GM03348 (cell line): ENCODE results near the gene PTPN7.
A peak's percentile ranks its signal among the peaks of the same experiment; 100 is the strongest.
"Not testable (repeated sequence)": the region's sequence is repeated elsewhere in the genome, so short reads cannot be mapped to it uniquely, and the experiment has no call there.

ENCODE experiments used
- DNase-seq: peaks from one replicate; pipeline ENCODE4 v3.0.0; 2012; ENCODE audit warnings: low spot score

The PTPN7 gene

DNA sequence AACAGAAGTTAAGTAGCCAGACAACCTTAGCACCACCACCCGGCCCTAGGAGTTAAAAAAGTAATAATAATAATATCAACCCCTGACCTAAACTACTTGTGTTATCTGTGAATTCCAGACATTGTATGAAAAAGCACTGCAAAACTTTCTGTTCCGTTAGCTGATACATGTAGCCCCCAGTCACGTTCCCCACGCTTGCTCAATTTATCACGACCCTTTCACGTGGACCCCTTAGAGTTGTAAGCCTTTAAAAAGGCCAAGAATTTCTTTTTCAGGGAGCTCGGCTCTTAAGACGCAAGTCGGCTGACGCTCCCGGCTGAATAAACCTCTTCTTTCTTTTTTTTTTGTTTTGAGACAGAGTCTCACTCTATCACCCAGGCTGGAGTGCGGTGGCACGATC lies 6.7 kb upstream of the PTPN7 start:
- not testable (repeated sequence) for DNase-seq

DNA sequence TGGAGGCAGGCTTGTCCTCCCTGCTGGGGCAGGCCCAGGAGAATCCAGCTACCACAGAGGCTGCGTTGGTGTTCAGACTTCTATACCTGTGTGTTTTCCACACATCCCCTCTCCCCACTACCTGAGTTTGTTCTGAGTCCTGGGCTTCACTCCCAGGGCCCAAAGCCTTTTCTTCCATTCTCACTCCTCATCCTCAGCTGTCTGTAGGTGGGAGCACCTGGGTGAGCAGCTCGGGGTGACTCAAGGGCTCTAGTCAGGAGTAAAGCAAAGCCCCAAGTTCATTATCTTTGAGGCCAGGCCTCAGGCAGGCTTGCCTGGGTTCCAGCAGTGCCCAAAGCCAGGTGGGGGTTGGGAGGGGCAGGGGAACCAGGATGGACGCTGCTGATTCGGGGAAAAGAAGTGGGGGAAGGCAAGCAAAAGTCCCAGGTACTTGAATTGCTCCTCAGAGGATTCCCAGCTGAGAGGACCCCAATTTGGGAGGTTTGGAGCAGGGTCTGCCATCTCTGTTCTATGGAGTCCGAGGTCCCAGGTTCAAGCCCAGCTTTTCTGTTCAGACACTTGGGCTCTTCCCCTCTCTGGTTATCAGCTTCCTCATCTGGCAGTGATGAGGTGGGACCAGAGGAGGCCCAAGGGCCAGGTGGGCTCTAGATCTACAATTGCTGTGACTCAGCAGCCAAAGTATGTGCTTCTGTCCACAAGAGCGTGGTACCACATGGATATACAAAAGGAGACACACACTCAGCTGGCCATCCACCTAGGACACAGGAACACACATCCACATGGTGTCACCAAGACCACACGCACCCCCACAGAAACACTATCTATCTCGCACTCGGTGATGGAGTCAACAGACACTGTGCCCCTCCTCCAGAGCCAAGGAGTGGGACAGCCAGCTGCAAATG lies 5.8 kb upstream of the PTPN7 start:
- no peak for DNase-seq

DNA sequence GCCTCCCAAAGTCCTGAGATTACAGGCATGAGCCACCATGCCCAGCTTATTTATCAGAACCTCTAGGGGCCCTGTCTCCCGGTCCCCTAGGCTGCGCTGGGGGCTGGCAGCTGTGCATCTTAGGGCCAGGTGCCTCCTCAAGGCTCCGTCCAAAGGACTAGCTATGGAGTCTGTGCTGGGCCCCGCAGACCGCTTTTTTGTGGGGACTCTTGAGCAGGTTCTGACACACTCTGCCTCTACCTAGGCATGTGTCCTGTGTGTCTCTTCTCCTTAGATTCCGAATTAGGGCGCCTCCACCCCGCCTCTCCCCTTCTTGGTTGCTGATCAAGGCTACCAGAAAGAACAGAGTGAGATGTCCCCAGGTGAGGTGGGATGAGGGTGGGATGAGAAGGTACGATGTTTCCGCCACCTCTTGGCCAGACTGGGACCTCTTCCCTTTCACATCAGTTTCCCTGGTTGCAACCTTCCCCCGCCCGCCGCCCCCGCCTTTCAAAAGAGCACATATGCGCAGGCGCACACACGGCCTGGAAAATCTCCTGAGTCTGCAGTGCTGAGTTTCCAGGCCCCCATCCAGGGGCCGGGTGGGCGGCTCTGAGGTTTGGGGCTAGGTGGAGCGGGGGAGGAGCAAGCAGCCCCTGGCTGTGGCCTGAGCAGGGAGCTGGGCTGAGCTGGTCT lies 5.0 kb upstream of the PTPN7 start:
- no peak for DNase-seq

DNA sequence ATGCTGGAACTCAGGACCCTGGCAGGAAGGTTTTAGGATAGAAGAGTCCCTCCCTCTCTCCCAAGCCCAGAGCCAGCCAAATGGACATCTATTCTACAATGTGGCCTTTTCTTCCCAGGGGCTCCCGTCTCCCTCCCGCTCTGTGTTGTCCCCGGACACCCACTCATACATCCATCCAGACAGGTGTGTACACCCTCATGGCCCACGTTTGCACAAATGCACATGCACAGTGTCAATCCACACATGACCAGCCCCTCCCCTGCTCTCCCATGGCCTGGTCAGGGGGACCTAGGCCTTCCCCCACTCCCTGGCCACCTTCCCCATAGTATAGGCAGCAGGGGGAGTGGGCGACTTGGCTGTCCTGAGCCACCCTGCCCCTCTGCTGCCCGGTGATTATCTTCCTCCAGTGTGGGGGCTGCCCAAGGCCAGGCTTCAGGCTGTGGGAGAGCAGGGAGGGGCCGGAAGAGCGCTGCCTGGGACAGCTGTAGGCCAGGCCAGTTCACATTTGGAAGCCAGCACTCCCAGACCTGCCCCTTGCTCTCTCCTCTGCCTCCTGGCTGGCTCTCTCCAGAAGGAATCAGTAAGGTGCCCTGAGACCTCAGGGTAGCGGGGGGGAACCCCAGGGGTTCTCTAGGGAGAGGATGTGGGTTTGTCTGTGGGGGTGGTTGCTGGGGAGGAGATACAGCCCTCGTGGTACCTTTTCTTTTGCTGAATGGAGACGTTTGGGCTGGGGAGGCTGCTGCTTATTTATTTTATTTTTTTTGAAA lies 4.1 kb upstream of the PTPN7 start:
- DNase-seq: no peak

DNA sequence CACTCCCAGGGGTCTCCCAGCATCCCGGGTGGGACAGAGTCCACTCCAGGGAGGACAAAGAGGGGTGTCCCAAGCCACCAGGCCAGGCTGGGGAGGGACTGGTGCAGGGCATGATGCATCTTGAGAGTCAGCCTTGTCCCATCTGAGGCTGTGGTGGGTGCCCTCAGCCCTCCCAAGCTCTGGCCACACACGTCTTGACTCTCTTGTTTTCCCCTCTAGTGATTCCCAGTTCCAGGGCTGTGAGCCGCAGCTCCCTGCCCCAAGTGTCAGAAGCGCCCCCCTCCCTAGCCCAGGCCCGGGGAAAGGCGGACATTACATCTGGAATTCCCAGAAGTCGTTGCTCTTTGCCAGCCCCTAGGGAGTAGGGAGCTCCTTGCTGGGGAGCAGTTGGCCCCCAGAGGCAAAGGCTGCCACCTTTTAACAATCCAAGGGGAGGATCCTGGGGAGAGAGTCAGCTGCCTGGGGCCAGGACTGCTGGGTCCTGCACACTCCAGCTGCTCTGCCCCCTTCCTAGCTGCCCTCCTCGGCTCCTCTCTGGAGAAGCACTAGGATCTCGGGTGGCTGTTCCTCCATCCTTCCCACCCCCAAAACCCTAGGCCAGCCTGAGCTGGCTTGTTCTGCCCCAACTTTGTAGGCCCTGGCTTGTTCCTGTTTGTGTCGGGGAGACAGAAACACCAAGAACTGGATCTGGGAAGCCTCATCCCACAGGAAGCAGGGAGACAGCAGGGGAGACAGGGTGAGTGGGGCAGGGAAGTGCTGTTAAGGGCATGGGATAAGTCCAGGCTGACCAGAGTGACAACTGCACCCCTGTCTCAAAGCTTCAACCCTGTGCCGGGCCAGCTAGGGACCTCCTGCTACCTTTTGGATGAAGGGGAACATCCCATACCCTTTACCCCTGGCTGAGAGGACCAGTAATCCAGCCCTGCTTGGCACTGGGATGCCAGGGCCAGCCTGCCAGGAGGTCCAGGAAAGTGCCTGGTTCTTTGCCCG lies 3.2 kb upstream of the PTPN7 start:
- no peak for DNase-seq

DNA sequence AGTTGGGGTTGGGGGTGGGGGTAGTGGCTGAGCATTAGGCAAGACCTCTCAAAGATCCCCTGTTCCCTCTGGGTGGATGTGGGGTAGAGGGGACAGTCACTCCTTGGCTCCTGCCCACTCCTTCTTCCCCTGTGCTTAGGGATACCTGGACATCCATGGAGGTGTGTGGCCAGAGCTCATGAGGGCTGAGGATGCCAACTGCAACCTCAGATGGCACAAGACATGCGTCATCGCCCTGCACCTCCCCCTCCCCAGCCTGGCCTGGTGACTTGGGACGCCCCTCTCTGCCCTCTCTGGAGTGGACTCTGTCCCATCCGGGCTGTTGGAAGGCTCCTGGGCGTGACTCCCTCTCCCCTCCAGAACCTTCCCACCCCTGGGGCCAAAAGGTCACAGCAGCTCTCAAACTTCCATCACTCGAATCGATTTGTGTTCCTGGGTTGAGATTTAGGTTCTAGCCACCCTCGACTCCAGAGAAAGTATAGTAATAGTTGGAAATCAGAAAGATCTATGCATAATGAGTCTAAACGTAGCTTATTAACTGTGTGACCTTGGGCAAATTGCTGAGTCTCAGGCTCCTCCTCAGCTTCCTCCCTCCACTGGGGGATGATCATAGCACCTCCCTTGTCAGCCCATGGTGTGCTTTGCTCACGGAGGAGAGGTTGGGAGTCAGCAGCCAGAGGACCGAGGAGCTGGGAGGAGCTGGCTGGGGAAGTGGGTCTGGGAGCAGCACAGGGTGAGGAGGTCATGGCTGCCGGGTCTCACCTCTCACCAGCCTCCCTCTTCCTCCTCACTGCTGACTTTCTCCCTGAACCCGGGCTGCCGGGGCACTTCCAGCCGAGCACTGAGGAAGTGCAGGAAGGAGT lies 2.2 kb upstream of the PTPN7 start:
- DNase-seq: no peak

DNA sequence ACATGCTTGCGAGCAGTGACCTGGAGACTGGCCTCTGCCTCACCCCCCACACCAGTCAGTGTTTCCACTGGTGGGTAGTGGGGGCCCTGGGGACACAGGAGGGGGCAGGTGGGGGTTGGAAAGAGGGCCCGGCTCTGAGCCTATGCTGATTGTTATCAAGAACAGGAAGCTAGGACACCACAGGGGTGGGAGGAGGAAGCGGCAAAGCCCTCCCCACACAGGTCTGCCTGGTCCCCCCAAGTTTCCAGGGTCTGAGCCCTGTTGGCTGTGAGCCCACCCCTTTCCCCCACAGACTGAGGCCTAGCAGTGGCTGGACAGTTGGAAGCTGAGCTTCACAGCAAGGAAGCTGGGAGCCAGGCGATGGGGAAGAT lies 1.6 kb upstream of the PTPN7 start:
- DNase-seq: no peak

DNA sequence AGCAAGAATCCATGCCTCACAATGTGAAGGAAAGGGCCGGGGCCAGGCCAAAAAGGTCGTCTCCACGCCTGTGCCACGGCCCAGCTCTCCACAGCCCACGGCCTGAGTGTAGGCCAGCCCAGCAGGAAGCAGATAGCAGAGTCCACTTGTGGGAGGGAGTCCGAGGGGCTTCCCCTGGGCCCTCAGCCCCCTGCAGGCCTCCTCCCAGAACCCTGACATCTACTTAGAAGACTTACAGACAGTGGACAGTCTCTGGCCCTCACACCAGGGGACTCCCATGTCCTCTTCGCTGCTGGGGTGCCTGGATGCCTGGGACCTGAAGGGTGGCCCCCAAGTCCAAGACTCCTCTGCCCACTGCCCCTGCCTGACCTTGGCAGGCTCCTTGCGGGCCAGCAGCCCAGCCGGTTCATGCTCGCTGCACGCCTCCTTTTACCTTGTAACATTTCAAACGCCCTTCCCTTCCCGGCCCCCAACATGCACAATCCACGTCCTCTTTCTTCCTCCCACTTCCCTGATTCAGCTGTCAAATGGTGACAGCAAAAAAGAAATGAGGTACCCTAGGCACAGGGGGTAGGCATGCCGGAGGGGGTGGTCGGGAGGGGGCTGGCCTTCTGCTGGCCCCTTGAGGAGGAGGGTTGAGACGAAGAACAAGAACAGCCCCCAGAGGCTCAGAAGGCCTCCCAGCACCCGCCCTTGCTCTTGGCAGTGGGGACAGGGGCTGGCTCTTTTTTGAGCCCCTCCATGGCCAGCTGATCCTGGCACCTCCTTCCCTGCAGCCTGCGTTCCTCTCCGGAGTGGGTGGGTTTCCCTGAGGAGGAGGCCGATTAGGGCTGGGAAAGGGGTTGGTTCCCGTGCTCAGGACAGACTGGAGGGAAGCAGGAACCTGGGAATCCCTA lies 997 bp upstream of the PTPN7 start:
- DNase-seq: no peak

DNA sequence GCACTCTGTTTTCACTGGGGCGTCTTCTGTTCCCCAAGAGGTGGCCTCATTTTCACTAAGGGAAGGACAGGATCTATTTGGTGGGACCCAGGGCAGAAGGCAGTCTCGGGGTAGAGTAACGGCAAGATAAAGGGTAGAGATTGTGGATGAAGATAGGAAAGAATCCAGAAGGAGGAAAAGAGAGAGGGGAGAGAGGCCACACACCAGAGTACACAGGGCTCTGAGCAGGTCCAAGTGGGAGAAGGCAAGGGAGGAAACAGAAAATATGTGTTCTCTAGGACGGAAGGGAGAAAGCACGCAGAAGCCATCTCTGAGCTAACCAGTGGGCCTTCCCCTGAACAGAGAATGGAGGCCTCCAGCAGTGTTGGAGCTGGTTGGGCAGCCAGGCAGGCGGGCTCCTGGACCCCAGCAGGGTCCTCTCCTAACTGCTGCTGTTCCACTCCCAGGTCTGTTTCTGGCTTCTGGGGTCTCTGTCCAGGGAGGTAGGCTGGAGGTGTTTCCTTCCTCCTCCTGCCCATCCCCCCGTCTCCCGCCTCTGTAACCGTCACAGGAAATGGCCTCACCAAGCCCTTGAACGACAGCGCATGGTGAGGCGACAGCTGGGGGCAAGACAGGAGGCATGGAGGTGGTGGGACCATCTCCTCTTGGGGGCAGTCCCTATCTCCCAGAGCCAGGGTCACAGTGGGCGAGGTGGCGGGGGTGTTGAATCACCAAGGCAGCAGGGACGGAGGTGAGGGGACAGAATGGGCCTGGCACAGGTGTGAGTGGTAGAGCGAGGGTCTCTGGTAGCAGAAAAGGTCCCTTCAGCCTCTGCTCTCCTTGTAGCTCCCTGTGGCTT lies 649 bp downstream of the PTPN7 start:
- DNase-seq: no peak

DNA sequence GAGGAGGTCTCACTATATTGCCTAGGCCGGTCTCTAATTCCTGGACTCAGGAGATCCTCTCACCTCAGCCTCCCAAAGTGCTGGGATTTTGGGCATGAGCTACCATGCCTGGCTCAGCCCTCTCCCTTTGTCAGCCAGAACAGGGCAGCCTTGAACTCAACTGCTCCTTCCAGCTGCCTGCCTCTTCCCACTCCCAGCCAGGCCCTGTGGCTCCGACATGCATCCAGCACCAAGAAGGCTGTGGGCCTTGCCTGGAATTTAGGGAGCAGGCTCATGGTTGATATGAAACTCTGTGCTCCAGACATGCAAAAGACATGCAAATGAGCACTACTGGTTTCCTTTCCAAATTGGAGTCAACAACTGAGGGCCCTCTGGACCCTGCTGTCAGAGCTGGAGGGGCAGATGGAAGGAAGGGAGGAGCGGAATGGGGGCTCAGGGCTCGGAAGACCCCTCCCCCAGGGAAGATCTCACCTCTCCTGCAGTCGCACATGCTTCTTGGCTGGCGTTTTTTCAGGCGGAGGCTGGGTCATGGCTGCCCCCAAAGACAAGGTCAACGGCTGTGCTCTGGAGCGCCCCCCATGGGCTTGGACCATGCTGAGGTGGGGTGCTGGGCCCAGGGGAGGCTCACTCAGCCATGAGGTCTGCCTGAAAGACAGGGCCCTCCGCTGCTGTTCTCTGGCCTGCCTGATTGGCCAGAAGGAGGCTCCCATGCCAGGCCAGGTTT lies 1.4 kb downstream of the PTPN7 start:
- no peak for DNase-seq

DNA sequence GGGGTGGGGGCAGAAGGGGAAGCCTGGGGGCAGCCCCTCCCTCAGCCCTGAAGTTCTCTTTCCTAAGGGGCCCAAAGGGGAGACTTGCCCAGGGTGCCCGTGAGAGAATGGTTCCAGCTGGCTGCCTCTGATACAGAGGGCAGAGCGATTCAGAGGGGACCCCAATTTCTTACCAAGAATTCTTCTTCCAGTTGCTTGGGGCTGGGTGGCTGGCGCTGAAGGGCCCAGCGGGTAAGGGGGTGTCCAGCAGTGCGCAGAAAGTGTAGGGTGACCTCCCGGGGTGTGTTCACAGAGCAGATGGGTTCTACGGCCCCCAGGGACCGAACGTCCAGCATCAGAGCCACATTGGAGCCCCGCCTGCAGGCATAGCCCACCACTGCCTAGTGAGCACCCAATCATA lies 2.5 kb downstream of the PTPN7 start:
- no peak for DNase-seq

DNA sequence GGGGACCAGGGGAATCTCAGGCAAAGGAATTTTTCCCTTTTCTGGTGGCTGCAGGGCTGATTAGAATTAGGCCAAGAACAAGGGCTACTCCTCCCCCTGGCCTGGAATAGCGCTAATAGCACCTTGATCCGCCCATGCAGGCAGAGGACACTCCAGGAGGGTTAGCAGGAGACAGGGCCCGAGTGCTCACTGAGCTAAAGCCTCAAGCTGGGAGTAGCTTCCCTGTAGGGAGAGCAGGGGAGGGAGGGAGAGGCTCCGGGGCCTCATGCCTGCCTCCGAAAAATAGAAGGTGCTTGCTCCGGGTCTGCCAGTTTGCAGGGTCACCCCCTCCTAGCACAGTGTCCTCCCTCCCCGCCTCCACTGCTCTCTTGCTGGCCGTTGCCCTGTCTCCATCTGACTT lies 3.8 kb downstream of the PTPN7 start:
- DNase-seq: no peak

DNA sequence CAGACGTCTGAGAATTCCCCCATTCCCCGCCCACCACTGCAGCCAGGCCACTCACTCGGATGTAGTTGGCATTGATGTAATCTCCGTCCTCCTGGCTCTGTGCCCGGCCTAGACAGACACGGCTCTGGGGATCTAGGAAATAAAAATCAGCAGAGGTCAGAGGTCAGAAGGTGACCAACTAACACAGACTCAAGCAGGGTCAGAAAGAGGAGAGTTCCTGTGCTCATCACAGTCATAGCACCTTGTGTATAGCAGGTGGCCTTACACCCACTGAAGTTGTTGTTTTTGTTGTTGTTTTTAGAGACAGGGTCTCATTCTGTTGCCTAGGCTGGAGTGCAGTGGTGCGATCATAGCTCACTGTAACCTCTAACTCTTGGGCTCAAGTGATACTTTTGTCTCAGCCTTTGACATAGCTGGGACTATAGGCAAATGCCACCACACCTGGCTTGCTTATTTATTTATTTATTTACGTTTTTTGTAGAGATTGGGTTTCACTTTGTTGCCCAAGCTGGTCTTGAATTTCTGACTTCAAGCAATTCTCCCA lies 4.9 kb downstream of the PTPN7 start:
- no peak for DNase-seq

DNA sequence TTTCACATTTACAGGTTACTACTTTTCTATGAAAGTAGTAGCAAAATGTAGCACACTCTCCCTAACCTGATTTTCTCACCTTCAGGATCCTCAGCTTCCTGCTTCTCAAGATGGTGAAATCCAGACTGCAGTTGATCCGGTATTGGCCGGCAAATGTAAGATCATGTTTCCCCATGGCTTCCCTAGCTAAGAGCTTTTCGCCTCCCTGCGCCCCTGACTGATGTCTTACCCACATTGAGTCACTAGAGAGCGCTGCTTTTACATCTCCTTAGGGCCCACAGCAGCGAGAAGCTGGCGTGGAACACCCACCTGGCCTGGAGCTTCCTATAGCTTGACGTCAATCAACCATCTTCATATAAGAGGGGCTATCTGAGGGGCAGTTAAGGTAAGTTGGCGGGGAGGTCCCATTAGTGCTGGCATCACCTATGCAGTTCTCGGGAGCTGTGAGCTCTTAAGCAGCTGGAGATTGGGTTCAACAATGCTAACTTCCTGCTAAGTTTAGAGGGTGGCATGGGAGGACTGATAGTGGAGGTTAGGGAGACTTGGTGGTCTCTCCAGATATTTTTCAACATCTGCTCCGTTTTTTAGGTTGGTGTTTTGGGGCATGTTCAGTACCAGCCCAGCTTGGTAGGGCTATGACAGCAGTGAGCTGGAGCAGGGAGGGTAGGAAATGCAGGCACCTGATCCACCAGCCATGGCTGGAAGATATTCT lies 5.5 kb downstream of the PTPN7 start:
- peak; percentile 68 for DNase-seq

DNA sequence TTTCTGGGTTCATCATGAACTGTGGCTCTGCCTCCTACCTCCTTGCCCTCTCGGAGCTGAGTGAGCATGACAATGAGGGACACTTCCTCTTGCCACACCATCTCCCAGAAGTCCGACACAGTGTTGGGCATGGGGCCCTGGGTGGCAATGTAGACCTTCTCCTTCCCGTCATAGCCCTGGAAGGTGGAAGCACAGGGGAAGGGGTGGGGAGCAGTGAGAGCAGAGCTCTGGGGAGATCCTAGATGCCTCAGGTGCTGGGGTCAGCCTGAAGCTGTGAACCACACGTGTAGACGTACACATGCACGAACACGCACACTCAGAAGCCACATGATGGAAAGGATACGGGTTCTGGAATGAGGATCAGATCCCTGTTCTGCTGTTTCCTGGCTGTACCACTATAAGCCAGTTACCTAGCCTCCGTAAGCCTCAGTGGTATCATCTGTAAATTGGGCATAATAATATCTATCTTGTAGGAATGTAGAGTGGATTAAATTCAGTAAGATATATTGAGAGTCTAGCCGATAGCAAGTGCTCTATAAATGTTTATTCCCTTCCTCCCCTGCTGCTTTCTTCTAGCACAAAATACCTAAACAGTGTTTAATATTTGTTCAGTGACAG lies 6.1 kb downstream of the PTPN7 start:
- DNase-seq: no peak

DNA sequence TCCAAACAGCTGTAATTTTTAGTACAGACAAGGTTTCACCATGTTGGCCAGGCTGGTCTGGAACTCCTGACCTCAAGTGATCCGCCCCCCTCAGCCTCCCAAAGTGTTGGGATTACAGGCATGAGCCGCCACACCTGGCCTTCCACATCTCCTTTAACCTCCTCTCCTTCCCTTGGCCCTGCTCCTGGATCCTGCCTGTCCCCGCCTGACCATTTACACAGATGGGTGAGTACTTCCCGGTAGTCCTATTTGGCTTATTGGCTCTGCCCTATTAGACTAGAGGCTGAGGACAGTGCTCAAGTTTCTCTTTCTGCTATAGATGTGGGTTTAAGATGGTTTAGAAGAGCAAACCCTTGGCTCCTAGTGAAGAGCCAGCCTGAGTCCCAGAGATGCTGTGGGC lies 7.1 kb downstream of the PTPN7 start:
- DNase-seq: no peak

DNA sequence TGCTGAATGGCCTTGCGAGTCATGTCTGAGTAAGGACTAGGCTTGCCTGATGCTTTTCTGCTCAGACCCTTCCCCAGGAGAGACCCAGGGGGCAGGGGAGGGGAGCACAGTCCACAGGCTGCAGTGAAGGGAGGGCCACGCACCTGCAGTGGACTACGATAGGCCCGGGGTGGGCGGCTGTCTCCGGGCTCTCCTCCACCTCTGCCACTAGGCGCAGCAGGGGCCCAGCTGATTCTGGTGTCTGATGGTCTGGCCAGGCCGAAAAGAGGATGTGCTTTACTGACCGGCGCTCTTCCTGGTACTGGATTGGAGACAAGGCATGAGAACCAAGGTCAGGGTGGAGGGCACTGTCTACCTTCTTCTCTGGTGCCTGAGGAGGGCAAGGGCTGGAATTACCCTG lies 8.0 kb downstream of the PTPN7 start:
- DNase-seq: no peak
